Ramos (cell line): ENCODE measurements around the gene SLC47A1.

ENCODE experiments used
- in situ Hi-C: fragments of 300-500 bp; cut with MboI; formaldehyde crosslinking; loops from one replicate; pipeline ENCODE4 v1.14.3; 2022; ENCODE audit warnings: low sequenced_read_pairs; ENCODE audit not compliant: unreplicated experiment

The SLC47A1 gene

DNA sequence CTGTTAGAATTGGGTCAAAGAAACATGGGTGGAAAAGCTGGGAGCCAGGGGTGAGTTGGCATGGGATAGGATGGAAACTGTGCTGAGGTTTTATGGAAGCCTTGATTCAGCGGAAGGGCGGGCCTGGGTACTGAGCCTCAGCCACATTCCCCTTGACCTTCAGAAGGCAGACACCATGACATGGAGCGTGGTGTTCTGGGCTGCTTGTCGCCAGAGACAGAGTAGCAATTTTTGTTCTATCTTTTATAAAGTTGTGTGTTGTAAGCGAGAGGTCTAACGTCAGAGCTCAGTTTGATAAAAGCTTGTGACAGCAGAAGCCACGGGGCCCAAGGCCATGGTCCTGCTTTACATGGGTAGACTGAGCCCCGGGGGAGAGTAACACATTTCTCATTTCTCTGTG, 50.2 kb downstream of the SLC47A1 start:
- in situ Hi-C loops = no loop called here

- in situ Hi-C loops = no loop called here
These were observed 56.8 kb downstream of the SLC47A1 start for GRCh38 chr17:19590451-19590850.

GRCh38 chr17:19590912-19591551, 57.4 kb downstream of the SLC47A1 start:
- in situ Hi-C loops = no loop called here

DNA sequence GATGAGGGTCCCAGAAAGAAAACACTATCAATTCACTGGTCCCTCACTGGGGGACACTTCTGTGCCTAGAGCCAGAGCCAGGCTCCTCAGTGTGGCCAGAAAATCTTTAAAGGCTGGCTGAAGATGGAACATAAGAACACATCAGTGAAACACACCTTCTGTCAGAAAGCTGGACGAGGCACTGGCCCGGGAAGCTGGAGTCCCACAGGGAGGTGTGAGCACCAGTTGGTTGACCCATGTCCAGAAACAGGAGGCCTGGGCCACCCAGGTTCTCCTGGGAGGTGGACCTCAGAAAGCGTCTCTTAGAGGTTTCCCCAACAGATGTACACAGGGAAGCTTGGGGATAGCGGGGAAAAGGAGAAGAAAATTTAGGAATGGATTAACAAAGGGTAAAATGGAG, 58.7 kb downstream of the SLC47A1 start:
- in situ Hi-C loops = no loop called here

- in situ Hi-C loops = no loop called here
These were observed 63.2 kb downstream of the SLC47A1 start for GRCh38 chr17:19596869-19597268.

- in situ Hi-C loops = no loop called here
These were observed 76.7 kb downstream of the SLC47A1 start for GRCh38 chr17:19610311-19610710.

- in situ Hi-C loops = no loop called here
These were observed 77.2 kb downstream of the SLC47A1 start for GRCh38 chr17:19610879-19611278.

GRCh38 chr17:19613979-19614378, 80.3 kb downstream of the SLC47A1 start:
- in situ Hi-C loops = no loop called here

- in situ Hi-C loops = no loop called here
These were observed 81.2 kb downstream of the SLC47A1 start for GRCh38 chr17:19614900-19615299.

DNA sequence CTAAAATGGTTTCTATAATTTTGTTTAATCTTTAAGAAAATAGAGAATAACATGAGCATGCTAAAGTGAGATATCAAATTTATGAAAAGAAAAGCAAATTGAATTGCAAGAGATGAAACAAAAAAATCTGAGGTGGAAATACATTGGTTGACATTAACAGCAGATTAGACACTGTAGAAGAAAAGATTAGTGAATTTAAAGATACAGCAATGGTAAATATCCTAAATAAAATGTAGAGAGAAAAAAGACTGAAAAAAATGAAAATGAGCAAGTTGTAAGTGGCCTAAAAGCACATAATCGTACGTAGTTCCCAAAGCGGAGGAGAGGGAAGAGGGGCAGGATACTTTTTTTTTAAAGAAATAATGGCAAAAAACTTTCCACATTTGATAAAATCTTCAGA, 84.4 kb downstream of the SLC47A1 start:
- in situ Hi-C loops = no loop called here

DNA sequence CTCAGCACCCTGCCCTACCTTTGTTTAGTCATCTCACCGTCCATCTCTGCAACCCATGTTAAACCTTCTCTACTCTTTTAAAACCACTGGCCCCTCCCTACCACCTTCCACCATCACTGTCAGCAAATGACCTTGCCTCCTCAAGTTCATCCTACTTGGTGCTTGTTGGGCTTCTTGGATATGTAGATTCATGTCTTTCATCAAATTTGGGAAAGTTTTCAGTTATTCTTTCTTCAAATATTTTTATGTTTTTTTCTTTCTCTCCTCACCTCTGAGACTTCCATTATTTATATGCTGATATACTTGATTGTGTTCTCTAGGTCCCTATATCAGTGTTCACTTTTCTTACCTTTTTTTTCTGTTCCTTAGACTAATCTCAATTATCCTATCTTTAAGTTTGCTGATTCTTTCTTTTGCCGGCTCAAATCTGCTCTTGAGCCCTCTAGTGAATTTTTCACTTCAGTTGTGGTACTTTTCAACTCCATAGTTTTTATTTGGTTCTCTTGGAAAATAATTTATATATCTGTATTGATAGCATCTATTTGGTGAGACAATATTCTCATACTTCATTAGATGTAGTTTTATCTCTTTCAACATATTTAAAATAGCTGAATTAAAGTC, 86.2 kb downstream of the SLC47A1 start:
- in situ Hi-C loops = no loop called here

- in situ Hi-C loops = no loop called here
These were observed 88.0 kb downstream of the SLC47A1 start for GRCh38 chr17:19621697-19622096.

GRCh38 chr17:19626079-19626478, 92.4 kb downstream of the SLC47A1 start:
- in situ Hi-C loops = no loop called here
